OCI-LY3 (cell line): ENCODE data around the gene TFF3.

Experiments used
- H2AFZ ChIP-seq: fragments of 200-600, 300-600 bp; shearing (Covaris generic); 2 replicates; pipeline ENCODE4 v1.6.0; 2014; ENCODE audit warnings: antibody characterized with exemption, low read depth, low read length
- H3K27ac ChIP-seq: fragments of 200-600, 300-600 bp; sonication (generic); 2 replicates; pipeline ENCODE4 v1.5.1; 2014; ENCODE audit warnings: mild to moderate bottlenecking, low read length, moderate library complexity, mixed read lengths
- H3K27me3 ChIP-seq: fragments of 200-600, 300-600 bp; sonication (generic); 2 replicates; pipeline ENCODE4 v1.6.1; 2014; ENCODE audit warnings: low read depth, low read length, mixed read lengths
- H3K36me3 ChIP-seq: fragments of 200-600, 300-600 bp; sonication (generic); replicated peaks from 2 replicates; pipeline ENCODE3; 2014; ENCODE audit warnings: low read depth, low read length, mixed read lengths
- H3K4me1 ChIP-seq: fragments of 300-600, 200-600 bp; sonication (generic); 2 replicates; pipeline ENCODE4 v1.6.1; 2014; ENCODE audit warnings: low read length, mixed read lengths
- H3K4me2 ChIP-seq: fragments of 200-600, 300-600 bp; sonication (generic); 2 replicates; pipeline ENCODE4 v1.6.1; 2014; ENCODE audit warnings: low read length, mixed read lengths
- H3K4me3 ChIP-seq: fragments of 300-600, 200-600 bp; sonication (generic); 2 replicates; pipeline ENCODE4 v1.5.1; 2014; ENCODE audit warnings: antibody characterized with exemption, mild to moderate bottlenecking, low read length, moderate library complexity
- H3K79me2 ChIP-seq: fragments of 300-600, 200-600 bp; shearing (Covaris generic); 2 replicates; pipeline ENCODE4 v1.6.1; 2014; ENCODE audit warnings: mild to moderate bottlenecking, low read length, mixed read lengths
- H3K9ac ChIP-seq: fragments of 300-600, 200-600 bp; shearing (Covaris generic); 2 replicates; pipeline ENCODE4 v1.6.0; 2014; ENCODE audit warnings: mild to moderate bottlenecking, low read length, moderate library complexity
- H3K9me3 ChIP-seq: fragments of 200-600, 300-600 bp; shearing (Covaris generic); 2 replicates; pipeline ENCODE4 v1.6.1; 2014; ENCODE audit warnings: low read length, mixed read lengths; ENCODE audit not compliant: insufficient read depth
- H4K20me1 ChIP-seq: fragments of 200-600, 300-600 bp; sonication (generic); 2 replicates; pipeline ENCODE4 v1.6.1; 2016; ENCODE audit warnings: low read length, mixed read lengths; ENCODE audit not compliant: insufficient read depth
- EZH2phosphoT487 ChIP-seq: fragments of 200-600 bp; shearing (Covaris generic); IDR thresholded peaks from 2 replicates; pipeline ENCODE4 v1.6.1; 2018; ENCODE audit warnings: antibody characterized with exemption, mixed run types, low read depth
- TF ChIP-seq, protein P1 (sequence below): fragments of 200-600, 300-600 bp; sonication (generic); IDR thresholded peaks from 2 replicates; pipeline ENCODE4 v1.5.1; 2014; ENCODE audit warnings: antibody characterized with exemption, low read length, low read depth

The TFF3 gene

DNA sequence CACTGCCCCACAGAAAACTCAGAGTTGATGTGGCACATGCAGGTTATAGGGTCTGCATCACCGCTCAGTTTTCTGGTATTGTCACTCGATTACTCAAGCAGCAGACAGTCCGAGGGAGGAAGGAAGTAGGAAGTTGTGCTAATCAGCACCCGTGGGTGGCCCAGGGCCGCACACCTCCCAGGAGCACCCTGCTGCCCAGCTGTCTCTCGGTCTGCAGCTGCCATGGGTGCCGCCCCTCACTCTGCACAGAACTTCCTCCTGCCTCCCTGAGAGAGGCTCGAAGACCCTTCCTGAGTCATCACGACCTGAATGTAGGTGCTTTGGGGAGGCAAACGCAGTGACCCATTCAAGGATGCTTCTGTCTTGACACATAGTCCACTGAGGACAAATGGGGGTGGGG, 4.2 kb upstream of the TFF3 start:
- Histone ChIP-seq H3K4me2 (no peak overlapping the region), H3K9me3 (no peaks in the 10 kb centered on the region), H3K4me1 (no peaks in the 10 kb centered on the region), H3K27ac (no peak overlapping the region), H3K79me2 (no peaks in the 10 kb centered on the region), H3K4me3 (no peak overlapping the region), H2AFZ (no peak overlapping the region), H3K36me3 (no peaks in the 10 kb centered on the region), H3K9ac (no peak overlapping the region), H3K27me3 (peaks cover 15% of the 10 kb centered on the region), H4K20me1 (no peaks in the 10 kb centered on the region)
- TF ChIP-seq, protein P1, sequence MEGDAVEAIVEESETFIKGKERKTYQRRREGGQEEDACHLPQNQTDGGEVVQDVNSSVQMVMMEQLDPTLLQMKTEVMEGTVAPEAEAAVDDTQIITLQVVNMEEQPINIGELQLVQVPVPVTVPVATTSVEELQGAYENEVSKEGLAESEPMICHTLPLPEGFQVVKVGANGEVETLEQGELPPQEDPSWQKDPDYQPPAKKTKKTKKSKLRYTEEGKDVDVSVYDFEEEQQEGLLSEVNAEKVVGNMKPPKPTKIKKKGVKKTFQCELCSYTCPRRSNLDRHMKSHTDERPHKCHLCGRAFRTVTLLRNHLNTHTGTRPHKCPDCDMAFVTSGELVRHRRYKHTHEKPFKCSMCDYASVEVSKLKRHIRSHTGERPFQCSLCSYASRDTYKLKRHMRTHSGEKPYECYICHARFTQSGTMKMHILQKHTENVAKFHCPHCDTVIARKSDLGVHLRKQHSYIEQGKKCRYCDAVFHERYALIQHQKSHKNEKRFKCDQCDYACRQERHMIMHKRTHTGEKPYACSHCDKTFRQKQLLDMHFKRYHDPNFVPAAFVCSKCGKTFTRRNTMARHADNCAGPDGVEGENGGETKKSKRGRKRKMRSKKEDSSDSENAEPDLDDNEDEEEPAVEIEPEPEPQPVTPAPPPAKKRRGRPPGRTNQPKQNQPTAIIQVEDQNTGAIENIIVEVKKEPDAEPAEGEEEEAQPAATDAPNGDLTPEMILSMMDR = no peak
- TF ChIP-seq EZH2phosphoT487 = no peak

DNA sequence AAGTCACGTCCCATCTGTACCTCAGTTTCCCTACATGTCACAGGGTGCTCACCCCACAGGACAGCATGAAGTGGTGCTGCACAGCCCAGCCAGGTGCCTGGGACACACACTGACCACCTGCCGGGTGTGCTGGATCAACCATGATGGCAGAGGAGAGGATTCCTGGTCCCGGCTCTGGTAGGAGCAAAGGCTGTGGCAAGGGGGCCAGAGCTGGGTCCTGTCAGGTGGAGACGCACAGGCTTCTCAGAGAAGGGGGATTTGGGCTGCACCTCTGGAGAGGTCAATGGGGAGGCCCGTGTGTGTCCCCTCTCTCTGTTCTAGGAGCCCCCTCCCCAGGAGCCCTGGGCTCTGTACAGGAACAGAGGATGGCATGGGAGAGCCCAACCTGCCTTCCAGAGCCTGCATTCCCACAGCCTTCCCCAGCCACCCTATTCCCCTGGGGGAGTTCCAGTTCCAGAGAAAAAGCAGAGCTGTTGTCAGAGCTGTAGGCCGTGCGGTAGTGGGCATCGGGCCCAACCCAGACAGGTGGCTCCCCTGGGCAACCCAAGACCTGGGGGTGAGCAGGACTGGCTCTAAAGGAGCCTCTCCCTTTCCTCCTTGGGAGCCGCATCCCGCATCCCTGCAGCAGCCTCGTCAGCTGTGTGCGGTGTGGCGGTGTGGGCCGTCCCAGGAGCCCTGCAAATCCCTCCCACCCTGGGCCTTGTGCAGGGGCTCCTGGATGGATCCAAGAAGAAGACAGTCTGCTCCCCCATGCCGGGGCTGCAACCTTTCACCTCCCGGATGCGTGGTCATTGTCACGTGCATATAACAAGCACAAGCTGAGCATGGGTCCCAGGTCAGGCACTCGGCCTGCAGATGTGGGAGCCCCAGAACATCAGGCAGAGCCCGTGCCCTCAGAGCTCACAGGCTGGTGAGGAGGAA, 2.9 kb upstream of the TFF3 start:
- no peaks in the 10 kb centered on the region for H3K36me3 ChIP-seq
- H3K27me3 ChIP-seq = peaks cover 11% of the 10 kb centered on the region
- no peaks in the 10 kb centered on the region for H3K9me3 ChIP-seq
- no peak overlapping the region for H3K4me2 ChIP-seq
- no peak overlapping the region for H3K9ac ChIP-seq
- H3K4me3 ChIP-seq = no peak overlapping the region
- H3K79me2 ChIP-seq = no peaks in the 10 kb centered on the region
- H4K20me1 ChIP-seq = no peaks in the 10 kb centered on the region
- H3K27ac ChIP-seq = no peak overlapping the region
- no peaks in the 10 kb centered on the region for H3K4me1 ChIP-seq
- TF ChIP-seq, protein P1 = no peak
- TF ChIP-seq EZH2phosphoT487 = no peak
- H2AFZ ChIP-seq = no peak overlapping the region

DNA sequence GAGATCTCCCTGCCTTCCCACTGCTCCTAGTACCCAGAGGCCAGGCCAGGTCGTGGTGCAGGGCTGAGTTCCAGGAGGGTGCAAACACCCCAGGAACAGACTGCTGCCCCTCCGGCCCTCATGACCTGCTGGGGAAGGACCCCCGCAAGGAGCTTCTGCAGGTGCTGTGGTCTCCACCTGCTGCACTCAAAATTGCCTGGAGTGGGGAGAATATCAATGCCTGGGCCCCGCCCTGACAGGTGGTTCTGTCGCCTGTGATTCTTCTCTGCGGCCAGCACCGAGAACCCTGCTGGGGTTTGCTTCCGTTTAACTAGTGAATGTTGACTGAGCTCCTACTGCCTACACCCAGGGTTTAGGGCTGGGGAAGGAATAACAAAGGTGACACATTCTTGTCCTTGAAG, 2.1 kb upstream of the TFF3 start:
- no peak overlapping the region for H2AFZ ChIP-seq
- no peak overlapping the region for H3K27ac ChIP-seq
- no peak overlapping the region for H3K4me2 ChIP-seq
- H3K9ac ChIP-seq = no peak overlapping the region
- H3K4me3 ChIP-seq = no peak overlapping the region
- TF ChIP-seq, protein P1 = no peak
- TF ChIP-seq EZH2phosphoT487 = no peak
- no peaks in the 10 kb centered on the region for H3K79me2 ChIP-seq
- H3K9me3 ChIP-seq = no peaks in the 10 kb centered on the region
- H3K4me1 ChIP-seq = no peaks in the 10 kb centered on the region
- H4K20me1 ChIP-seq = no peaks in the 10 kb centered on the region
- H3K36me3 ChIP-seq = no peaks in the 10 kb centered on the region
- H3K27me3 ChIP-seq = peaks cover 7% of the 10 kb centered on the region

DNA sequence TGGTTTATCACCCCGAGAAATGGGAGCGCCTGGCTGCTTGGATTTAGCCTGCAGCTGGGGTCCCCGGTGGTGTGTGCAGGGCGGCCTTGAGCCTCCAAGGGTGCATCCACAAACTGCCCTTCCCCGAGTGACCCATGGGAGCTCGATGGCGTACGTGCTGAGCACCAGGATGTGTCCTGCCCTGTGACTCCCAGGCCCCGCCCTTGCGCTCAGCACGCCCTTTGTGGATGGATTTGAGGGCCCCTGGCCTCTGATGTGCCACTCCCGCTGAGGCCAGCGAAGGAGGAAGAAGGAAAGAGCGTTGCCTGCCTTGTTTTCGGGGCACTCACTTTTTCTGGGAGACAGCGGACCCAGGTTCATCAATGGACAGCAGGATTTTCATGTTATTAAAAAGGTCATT, 1.7 kb upstream of the TFF3 start:
- H3K4me1 ChIP-seq = no peaks in the 10 kb centered on the region
- H3K79me2 ChIP-seq = no peaks in the 10 kb centered on the region
- H2AFZ ChIP-seq = no peak overlapping the region
- H3K27ac ChIP-seq = no peak overlapping the region
- no peaks in the 10 kb centered on the region for H3K36me3 ChIP-seq
- no peaks in the 10 kb centered on the region for H3K9me3 ChIP-seq
- peaks cover 7% of the 10 kb centered on the region; the same call in 1 of the 2 replicates for H3K27me3 ChIP-seq
- no peak overlapping the region for H3K4me3 ChIP-seq
- H3K4me2 ChIP-seq = no peak overlapping the region
- TF ChIP-seq EZH2phosphoT487 = no peak
- TF ChIP-seq, protein P1 = no peak
- no peak overlapping the region for H3K9ac ChIP-seq
- no peaks in the 10 kb centered on the region for H4K20me1 ChIP-seq
